GM12878 (cell line): ENCODE data around the gene CHCT1.

Experiments
- BCLAF1 ChIP-seq: fragments of 450-650 bp; IDR thresholded peaks from 2 replicates; pipeline ENCODE4 v1.6.1; 2017; ENCODE audit warnings: antibody characterized with exemption, mild to moderate bottlenecking, moderate library complexity
- CHD1 ChIP-seq: IDR thresholded peaks from 2 replicates; pipeline ENCODE4 v1.6.1; 2012; ENCODE audit warnings: low read depth, low read length, improper control_type of control experiment
- CTCF ChIP-seq, 3 experiments: IDR thresholded peaks in 2 of 3; conservative IDR thresholded peaks in 1 of 3; 2 replicates each; pipeline ENCODE4 v1.5.1; 2011; ENCODE audit warnings: low read depth in 3 of 3, low read length in 3 of 3, mild to moderate bottlenecking in 3 of 3, control low read depth in 2 of 3, moderate library complexity in 2 of 3, inconsistent platforms in 1 of 3, mixed read lengths in 1 of 3; ENCODE audit not compliant: control insufficient read depth in 2 of 3, insufficient read depth in 1 of 3; ENCODE audit errors: extremely low read depth in 1 of 3
- MYC ChIP-seq: IDR thresholded peaks from 2 replicates; pipeline ENCODE4 v1.6.1; 2011; ENCODE audit warnings: mild to moderate bottlenecking, low read length, moderate library complexity, inconsistent platforms; ENCODE audit not compliant: insufficient read depth, insufficient replicate concordance, insufficient read length, severe bottlenecking
- RCOR1 ChIP-seq: conservative IDR thresholded peaks from 2 replicates; pipeline ENCODE4 v1.6.1; 2012; ENCODE audit warnings: low read depth, low read length, improper control_type of control experiment
- SIN3A ChIP-seq: IDR thresholded peaks from 2 replicates; pipeline ENCODE4 v1.6.1; 2012; ENCODE audit warnings: low read depth, low read length, improper control_type of control experiment
- SIX5 ChIP-seq: IDR thresholded peaks from 2 replicates; pipeline ENCODE4 v1.6.1; 2011; ENCODE audit warnings: mild to moderate bottlenecking, low read depth, low read length, moderate library complexity; ENCODE audit not compliant: severe bottlenecking
- SP1 ChIP-seq: IDR thresholded peaks from one replicate; pipeline ENCODE4 v1.6.1; 2011; ENCODE audit warnings: low read depth, low read length
- SRF ChIP-seq, 2 experiments: IDR thresholded peaks; 2 replicates each; pipeline ENCODE4 v1.6.1; 2011; ENCODE audit warnings: low read depth in 2 of 2, low read length in 2 of 2, mild to moderate bottlenecking in 1 of 2, moderate library complexity in 1 of 2
- YY1 ChIP-seq: IDR thresholded peaks from 2 replicates; pipeline ENCODE4 v1.6.1; 2011; ENCODE audit warnings: low read depth, mild to moderate bottlenecking, low read length

DNA sequence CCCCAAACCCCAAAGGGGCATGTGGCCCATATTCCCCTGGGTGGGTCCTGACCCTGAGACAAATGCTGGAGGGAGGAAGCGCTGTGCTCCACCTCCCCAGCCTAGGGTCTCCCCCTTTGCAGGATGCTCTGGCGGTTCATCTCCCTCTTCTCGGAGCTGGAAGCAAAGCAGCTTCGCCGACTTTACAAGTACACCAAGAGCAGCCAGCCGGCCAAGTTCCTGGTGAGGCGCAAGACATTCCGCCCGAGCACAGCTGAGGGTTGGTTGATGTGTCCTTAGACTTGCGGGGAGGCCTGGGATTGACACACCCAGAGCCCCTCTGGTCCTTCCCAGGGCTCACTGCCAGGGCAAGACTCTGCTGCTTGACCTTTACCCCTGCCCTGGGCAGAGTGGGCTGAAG lies 4.3 kb downstream of the CHCT1 start:
- TF ChIP-seq CTCF (IDR thresholded peaks at IDR 0.05 in 2 of 3, conservative IDR thresholded peaks at IDR 0.05 in 1 of 3; ENCODE audit: control insufficient read depth in 2 of 3, extremely low read depth in 1 of 3, insufficient read depth in 1 of 3, low read depth in 3 of 3, low read length in 3 of 3), result no peak
- TF ChIP-seq YY1, result no peak
- no peak for TF ChIP-seq SIX5
- TF ChIP-seq MYC, result no peak
- TF ChIP-seq SRF (IDR thresholded peaks at IDR 0.05; ENCODE audit: low read depth in 2 of 2, low read length in 2 of 2), result no peak
- TF ChIP-seq CHD1, result no peak
- no peak for TF ChIP-seq RCOR1
- no peak for TF ChIP-seq SIN3A
- no peak for TF ChIP-seq BCLAF1
- no peak for TF ChIP-seq SP1
